Central memory CD8-positive, alpha-beta T cell (primary cell): ENCODE measurements around the gene ZNF19.

Experiments used
- ATAC-seq: fragments of 150-1000 bp; cut with Tn5 transposase; replicated peaks from 2 replicates; pipeline ENCODE4 v1.10.0; 2022; ENCODE audit warnings: mild to moderate bottlenecking, moderate FRiP score, moderate number of reproducible peaks; ENCODE audit not compliant: poor library complexity, severe bottlenecking; ENCODE audit errors: extremely low read depth
- DNase-seq, 2 donors: peaks; one replicate each; pipeline ENCODE4 v3.0.0; 2021; ENCODE audit warnings: low spot score in 2 of 2
- H3K27ac Mint-ChIP-seq: one replicate; pipeline ENCODE4 v1.8.0; 2022; ENCODE audit warnings: low read depth, mild to moderate bottlenecking, moderate library complexity, mixed read lengths
- H3K27me3 Mint-ChIP-seq: one replicate; pipeline ENCODE4 v1.8.0; 2022; ENCODE audit warnings: mixed read lengths
- H3K36me3 Mint-ChIP-seq: one replicate; pipeline ENCODE4 v1.8.0; 2022; ENCODE audit warnings: mild to moderate bottlenecking, moderate library complexity, mixed read lengths; ENCODE audit not compliant: insufficient read depth
- H3K4me1 Mint-ChIP-seq: one replicate; pipeline ENCODE4 v1.8.0; 2022; ENCODE audit warnings: mixed read lengths
- H3K4me3 Mint-ChIP-seq: one replicate; pipeline ENCODE4 v1.8.0; 2022; ENCODE audit warnings: mild to moderate bottlenecking, moderate library complexity, mixed read lengths
- H3K9me3 Mint-ChIP-seq: one replicate; pipeline ENCODE4 v1.8.0; 2022; ENCODE audit warnings: mixed read lengths

Gene ZNF19

GRCh38 chr16:71480956-71481355, 8.2 kb downstream of the ZNF19 start:
- Mint-ChIP-seq H3K9me3 (no peaks in the 10 kb centered on the region), H3K36me3 (peaks cover 13% of the 10 kb centered on the region), H3K4me1 (peaks cover 16% of the 10 kb centered on the region), H3K4me3 (no peak overlapping the region), H3K27me3 (no peaks in the 10 kb centered on the region), H3K27ac (peak overlapping the region; percentile 57)
- ATAC-seq: no peak
- DNase-seq: no peak

- Mint-ChIP-seq H3K4me3 (no peak overlapping the region), H3K27ac (no peak overlapping the region), H3K27me3 (no peaks in the 10 kb centered on the region), H3K9me3 (no peaks in the 10 kb centered on the region), H3K36me3 (peaks cover 9% of the 10 kb centered on the region), H3K4me1 (peaks cover 11% of the 10 kb centered on the region)
- DNase-seq: no peak
- no peak for ATAC-seq
Observed at GRCh38 chr16:71479420-71479819, 9.7 kb downstream of the ZNF19 start.

- no peak overlapping the region for H3K4me3 Mint-ChIP-seq
- no peaks in the 10 kb centered on the region for H3K9me3 Mint-ChIP-seq
Observed at GRCh38 chr16:71476457-71477124, 12.5 kb downstream of the ZNF19 start.

GRCh38 chr16:71474864-71475263, 14.3 kb downstream of the ZNF19 start:
- Mint-ChIP-seq H3K27ac (no peak overlapping the region), H3K4me1 (no peaks in the 10 kb centered on the region), H3K4me3 (no peak overlapping the region), H3K9me3 (no peaks in the 10 kb centered on the region), H3K27me3 (no peaks in the 10 kb centered on the region), H3K36me3 (peaks cover 1% of the 10 kb centered on the region)
- ATAC-seq (no peak), DNase-seq (no peak)

More at GRCh38 chr16:71476457-71477124, 12.5 kb downstream of the ZNF19 start:
- no peaks in the 10 kb centered on the region for H3K27me3 Mint-ChIP-seq
- no peaks in the 10 kb centered on the region for H3K4me1 Mint-ChIP-seq
- no peak for DNase-seq
- ATAC-seq: no peak
- no peak overlapping the region for H3K27ac Mint-ChIP-seq
- peaks cover 1% of the 10 kb centered on the region for H3K36me3 Mint-ChIP-seq

GRCh38 chr16:71473891-71474290, 15.2 kb downstream of the ZNF19 start:
- no peaks in the 10 kb centered on the region for H3K27me3 Mint-ChIP-seq
- H3K27ac Mint-ChIP-seq: no peak overlapping the region
- no peaks in the 10 kb centered on the region for H3K4me1 Mint-ChIP-seq
- DNase-seq (no peak), ATAC-seq (no peak)
- peaks cover 1% of the 10 kb centered on the region for H3K36me3 Mint-ChIP-seq
- H3K9me3 Mint-ChIP-seq: no peaks in the 10 kb centered on the region
- H3K4me3 Mint-ChIP-seq: no peak overlapping the region

GRCh38 chr16:71472931-71473330, 16.2 kb downstream of the ZNF19 start:
- Mint-ChIP-seq H3K27me3 (no peaks in the 10 kb centered on the region), H3K36me3 (peaks cover 1% of the 10 kb centered on the region), H3K4me1 (no peaks in the 10 kb centered on the region), H3K4me3 (no peak overlapping the region), H3K27ac (no peak overlapping the region), H3K9me3 (no peaks in the 10 kb centered on the region)
- ATAC-seq: no peak
- DNase-seq: no peak

- DNase-seq (no peak), ATAC-seq (no peak)
- no peaks in the 10 kb centered on the region for H3K9me3 Mint-ChIP-seq
- H3K4me3 Mint-ChIP-seq: no peak overlapping the region
- no peaks in the 10 kb centered on the region for H3K27me3 Mint-ChIP-seq
- H3K36me3 Mint-ChIP-seq: peaks cover 1% of the 10 kb centered on the region
- H3K27ac Mint-ChIP-seq: no peak overlapping the region
- H3K4me1 Mint-ChIP-seq: no peaks in the 10 kb centered on the region
Observed at GRCh38 chr16:71472051-71472450, 17.1 kb downstream of the ZNF19 start.

GRCh38 chr16:71467810-71468209, 21.3 kb downstream of the ZNF19 start:
- no peaks in the 10 kb centered on the region for H3K9me3 Mint-ChIP-seq
- DNase-seq: no peak
- H3K4me1 Mint-ChIP-seq: peaks cover 6% of the 10 kb centered on the region
- peak overlapping the region; percentile 30 for H3K4me3 Mint-ChIP-seq
- peaks cover 3% of the 10 kb centered on the region for H3K36me3 Mint-ChIP-seq
- ATAC-seq: no peak
- H3K27me3 Mint-ChIP-seq: no peaks in the 10 kb centered on the region
- no peak overlapping the region for H3K27ac Mint-ChIP-seq

GRCh38 chr16:71464231-71464630, 24.9 kb downstream of the ZNF19 start:
- no peak overlapping the region for H3K4me3 Mint-ChIP-seq
- DNase-seq (no peak), ATAC-seq (no peak)
- H3K4me1 Mint-ChIP-seq: peaks cover 20% of the 10 kb centered on the region
- H3K36me3 Mint-ChIP-seq: peaks cover 10% of the 10 kb centered on the region
- H3K9me3 Mint-ChIP-seq: no peaks in the 10 kb centered on the region
- H3K27me3 Mint-ChIP-seq: no peaks in the 10 kb centered on the region
- H3K27ac Mint-ChIP-seq: no peak overlapping the region

GRCh38 chr16:71461686-71462648, 27.2 kb downstream of the ZNF19 start, which contains the start of gene ZNF23:
ZNF23 (minus strand) TSS chr16:71462247; CDS start chr16:71456796, 5,451 bp downstream.
- H3K4me3 Mint-ChIP-seq: peak within 1 kb of the TSS; percentile 98

GRCh38 chr16:71460941-71461340, 28.2 kb downstream of the ZNF19 start:
- Mint-ChIP-seq H3K9me3 (no peaks in the 10 kb centered on the region), H3K27me3 (no peaks in the 10 kb centered on the region), H3K27ac (peak overlapping the region; percentile 97), H3K36me3 (peaks cover 10% of the 10 kb centered on the region), H3K4me1 (peaks cover 28% of the 10 kb centered on the region), H3K4me3 (peak overlapping the region; percentile 98)
- DNase-seq (no peak), ATAC-seq (no peak)

More at GRCh38 chr16:71461686-71462648, 27.2 kb downstream of the ZNF19 start, which contains the start of gene ZNF23:
- DNase-seq (peak; percentile 63 to 64), ATAC-seq (peak; percentile 94)
- Mint-ChIP-seq H3K36me3 (peaks cover 10% of the 10 kb centered on the region), H3K9me3 (no peaks in the 10 kb centered on the region), H3K4me1 (peaks cover 28% of the 10 kb centered on the region), H3K27me3 (no peaks in the 10 kb centered on the region), H3K27ac (peak within 1 kb of the TSS; percentile 97)

GRCh38 chr16:71460236-71460635, 28.9 kb downstream of the ZNF19 start:
- peaks cover 13% of the 10 kb centered on the region for H3K36me3 Mint-ChIP-seq
- peaks cover 28% of the 10 kb centered on the region for H3K4me1 Mint-ChIP-seq
- no peak for DNase-seq
- no peak overlapping the region for H3K27ac Mint-ChIP-seq
- no peak overlapping the region for H3K4me3 Mint-ChIP-seq
- H3K9me3 Mint-ChIP-seq: no peaks in the 10 kb centered on the region
- ATAC-seq: no peak
- H3K27me3 Mint-ChIP-seq: no peaks in the 10 kb centered on the region
